ENCODE results near the gene L2HGDH. TPM values are rescaled to one million over a fixed set of nuclear protein-coding genes. Genes with fewer than 3 reads are reported as not detected.

The L2HGDH gene
- total RNA-seq, 1 donor = 3.3 TPM

DNA sequence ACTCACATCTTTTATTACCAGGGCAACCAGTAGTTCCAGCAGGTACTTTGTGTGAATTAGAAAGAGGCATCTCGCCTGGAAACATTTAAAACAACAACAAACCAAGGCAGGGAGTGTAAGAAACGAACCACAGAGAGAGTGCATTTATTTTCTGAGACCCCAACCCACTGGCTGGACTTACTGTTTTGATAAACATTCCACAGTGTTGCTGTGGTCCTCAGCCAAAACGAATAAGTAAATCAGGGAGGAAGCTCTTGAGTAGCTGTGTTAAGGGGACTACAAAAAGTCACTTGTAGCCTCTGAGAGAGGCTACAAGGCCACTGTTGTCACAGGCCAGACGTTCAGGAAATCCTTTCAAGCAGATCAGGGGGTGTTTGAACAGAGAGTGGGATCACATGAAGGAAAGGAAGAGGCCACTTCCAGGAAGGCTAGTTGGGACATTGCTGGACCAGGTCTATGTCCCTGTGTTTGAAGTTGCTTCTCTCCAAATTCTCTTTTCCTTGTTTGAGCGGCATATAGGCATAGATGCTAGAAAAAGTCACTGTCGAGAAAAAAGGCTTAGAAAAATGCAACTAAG is 33.9 kb upstream of the L2HGDH start:
- TF ChIP-seq, protein P1, sequence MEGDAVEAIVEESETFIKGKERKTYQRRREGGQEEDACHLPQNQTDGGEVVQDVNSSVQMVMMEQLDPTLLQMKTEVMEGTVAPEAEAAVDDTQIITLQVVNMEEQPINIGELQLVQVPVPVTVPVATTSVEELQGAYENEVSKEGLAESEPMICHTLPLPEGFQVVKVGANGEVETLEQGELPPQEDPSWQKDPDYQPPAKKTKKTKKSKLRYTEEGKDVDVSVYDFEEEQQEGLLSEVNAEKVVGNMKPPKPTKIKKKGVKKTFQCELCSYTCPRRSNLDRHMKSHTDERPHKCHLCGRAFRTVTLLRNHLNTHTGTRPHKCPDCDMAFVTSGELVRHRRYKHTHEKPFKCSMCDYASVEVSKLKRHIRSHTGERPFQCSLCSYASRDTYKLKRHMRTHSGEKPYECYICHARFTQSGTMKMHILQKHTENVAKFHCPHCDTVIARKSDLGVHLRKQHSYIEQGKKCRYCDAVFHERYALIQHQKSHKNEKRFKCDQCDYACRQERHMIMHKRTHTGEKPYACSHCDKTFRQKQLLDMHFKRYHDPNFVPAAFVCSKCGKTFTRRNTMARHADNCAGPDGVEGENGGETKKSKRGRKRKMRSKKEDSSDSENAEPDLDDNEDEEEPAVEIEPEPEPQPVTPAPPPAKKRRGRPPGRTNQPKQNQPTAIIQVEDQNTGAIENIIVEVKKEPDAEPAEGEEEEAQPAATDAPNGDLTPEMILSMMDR (IDR thresholded peaks at IDR 0.05; ENCODE audit: insufficient read depth, low read length) = no peak
- DNase-seq (ENCODE audit: low read depth) = no peak
- no peak overlapping the region for H3K4me3 ChIP-seq (ENCODE audit: low read depth, low read length)

DNA sequence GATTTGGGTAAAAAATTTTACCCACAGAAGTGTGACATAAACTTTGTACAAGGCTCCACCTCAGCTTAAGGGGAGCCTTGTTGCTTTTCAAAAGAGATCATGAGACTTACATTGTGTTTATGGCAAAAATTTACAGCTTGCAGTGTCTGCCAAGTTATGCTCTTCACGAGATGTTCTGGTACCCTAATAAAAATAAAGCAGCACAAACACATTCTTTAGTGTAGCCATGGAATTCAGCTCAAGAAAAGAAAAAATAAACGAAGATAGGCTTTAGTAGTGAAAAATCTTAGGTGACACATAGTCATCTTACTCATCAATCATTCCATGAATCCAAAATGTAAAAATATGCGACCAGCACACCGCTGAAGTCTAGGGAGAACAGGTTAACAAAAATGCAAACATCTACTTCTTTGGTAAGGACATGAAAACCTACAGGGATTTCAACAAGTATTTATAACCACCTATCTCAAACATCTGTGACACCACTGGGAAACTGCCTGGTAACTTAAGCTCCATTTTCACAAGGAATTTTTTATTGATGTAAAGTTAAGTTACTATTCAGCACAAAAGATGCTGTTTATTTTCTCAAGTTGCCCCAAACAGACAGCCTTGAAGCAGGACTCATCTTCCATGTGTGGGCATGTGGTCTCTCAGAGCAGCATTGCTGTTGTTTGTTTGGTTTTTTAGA is 33.0 kb upstream of the L2HGDH start:
- no peak for DNase-seq (ENCODE audit: low read depth)
- no peak overlapping the region for H3K4me3 ChIP-seq (ENCODE audit: low read depth, low read length)
- TF ChIP-seq, protein P1 (IDR thresholded peaks at IDR 0.05; ENCODE audit: insufficient read depth, low read length) = no peak

DNA sequence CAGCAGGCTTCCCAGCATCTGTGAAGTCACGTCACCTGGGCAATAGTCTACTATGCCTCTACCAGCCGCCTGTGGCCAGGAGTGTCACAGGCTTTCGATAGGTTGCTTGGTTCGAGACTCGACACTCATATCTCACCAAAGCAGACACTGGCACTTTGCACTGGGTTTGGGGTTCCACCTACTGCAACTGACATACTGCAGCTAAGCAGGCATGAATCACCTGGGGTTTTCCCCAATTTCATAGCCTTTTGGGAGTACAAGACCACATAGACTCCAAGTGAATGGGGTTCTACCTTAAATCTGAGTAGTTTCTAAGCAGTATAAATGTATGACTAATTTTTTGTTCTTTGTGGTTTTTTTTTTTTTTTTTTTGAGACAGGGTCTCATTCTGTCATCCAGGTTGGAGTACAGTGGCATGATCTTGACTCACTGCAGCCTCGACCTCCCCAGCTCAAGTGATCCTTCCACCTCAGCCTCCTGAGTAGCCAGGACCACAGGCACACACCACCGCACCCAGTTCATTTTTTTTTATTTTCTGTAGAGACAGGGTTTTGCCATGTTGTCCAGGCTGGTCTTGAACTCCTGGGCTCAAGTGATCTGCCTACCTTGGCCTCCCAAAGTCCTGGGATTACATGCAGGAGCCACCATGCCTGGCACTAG is 32.2 kb upstream of the L2HGDH start:
- TF ChIP-seq, protein P1 (IDR thresholded peaks at IDR 0.05; ENCODE audit: insufficient read depth, low read length) = no peak
- DNase-seq (ENCODE audit: low read depth) = peak; percentile 38
- no peak overlapping the region for H3K4me3 ChIP-seq (ENCODE audit: low read depth, low read length)

DNA sequence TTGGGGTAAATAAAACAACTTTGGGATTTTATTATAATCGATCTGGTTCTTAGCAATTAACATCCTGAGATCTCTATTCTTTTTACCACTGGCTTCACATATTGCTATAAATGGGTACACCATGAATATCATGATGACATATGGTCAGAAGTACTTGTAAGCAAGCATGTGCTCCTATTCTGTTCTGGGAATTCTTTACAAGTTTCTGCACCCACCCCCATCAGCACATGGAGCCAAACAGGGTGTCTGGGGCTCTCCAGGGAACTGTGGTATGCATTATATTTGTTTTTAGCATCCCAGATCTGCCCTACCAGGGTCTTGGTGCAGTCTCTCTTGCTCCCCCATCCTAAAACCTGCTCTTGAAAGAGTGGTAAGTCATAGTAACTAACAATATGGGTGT is 31.4 kb upstream of the L2HGDH start:
- no peak overlapping the region for H3K4me3 ChIP-seq (ENCODE audit: low read depth, low read length)
- DNase-seq (ENCODE audit: low read depth) = no peak
- TF ChIP-seq, protein P1 (IDR thresholded peaks at IDR 0.05; ENCODE audit: insufficient read depth, low read length) = no peak

DNA sequence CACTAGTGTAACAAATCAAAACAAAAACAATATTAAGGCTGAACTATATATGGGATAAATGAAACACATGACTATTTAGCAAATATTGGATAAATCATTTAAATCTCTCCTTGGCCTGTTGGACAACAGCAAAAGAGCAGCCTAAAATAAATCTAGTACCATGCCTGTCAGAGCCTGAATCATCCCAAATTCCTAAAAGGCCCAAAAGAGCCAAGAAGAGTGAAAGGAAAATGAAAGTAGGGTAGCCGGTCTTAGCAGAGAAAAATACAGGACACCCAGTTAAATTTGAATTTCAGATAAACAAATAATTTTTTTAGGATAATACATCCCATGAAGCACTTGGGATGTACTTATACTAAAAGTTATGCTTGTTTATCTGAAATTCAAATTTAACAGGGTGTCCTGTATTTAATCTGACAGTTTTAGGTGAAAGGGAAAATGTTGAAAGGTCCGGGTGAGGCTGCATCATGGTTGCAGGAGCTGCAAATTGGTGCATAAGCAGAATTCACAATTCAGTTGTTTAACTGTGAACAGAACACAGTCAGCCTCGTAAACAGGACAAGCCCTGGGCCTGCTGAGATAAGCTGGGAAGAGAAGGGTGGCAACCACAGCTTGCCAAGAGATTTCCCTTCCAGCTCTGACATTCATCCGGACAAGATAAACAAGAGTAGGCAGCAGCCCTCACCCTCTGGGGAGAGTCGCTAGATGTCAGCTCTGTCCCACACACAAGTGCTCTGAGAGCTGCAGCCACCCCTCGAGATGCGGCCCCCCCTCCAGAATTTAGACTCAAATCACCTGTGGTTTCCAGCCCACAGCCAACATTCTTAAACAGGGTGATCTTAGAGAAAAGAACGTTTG is 30.4 kb upstream of the L2HGDH start:
- TF ChIP-seq, protein P1 (IDR thresholded peaks at IDR 0.05; ENCODE audit: insufficient read depth, low read length) = peak; percentile 19
- H3K4me3 ChIP-seq (ENCODE audit: low read depth, low read length) = peak overlapping the region; percentile 44
- DNase-seq (ENCODE audit: low read depth) = peak; percentile 64

DNA sequence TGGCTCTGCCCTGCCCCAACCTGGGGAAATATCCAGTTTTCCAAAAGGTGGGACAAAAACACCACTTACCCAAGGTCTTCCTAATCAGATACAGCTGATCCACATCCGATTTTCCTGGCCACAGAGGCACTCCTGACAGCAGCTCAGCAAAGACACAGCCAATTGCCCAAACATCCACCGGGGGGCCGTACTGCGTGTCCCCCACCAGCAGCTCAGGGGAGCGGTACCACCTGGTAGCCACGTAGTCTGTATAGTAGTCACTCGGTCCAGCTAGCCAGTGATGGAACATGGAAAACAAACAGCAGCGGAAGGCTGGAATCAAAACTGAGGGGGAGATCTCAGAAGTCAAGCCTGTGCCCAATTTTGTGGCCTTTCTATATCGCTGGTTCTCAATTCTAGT is 28.9 kb upstream of the L2HGDH start:
- no peak overlapping the region for H3K4me3 ChIP-seq (ENCODE audit: low read depth, low read length)
- TF ChIP-seq, protein P1 (IDR thresholded peaks at IDR 0.05; ENCODE audit: insufficient read depth, low read length) = no peak
- no peak for DNase-seq (ENCODE audit: low read depth)

All from fibroblast of the aortic adventitia (primary cell).